Ovary (tissue), 3 donors: ENCODE measurements around the gene P4HTM.

Source experiments
- POLR2A ChIP-seq: fragments of 450-650 bp; IDR thresholded peaks from one replicate; pipeline ENCODE4 v1.6.1; 2017; ENCODE audit warnings: antibody characterized with exemption, mild to moderate bottlenecking, moderate library complexity
- TF ChIP-seq, protein P1 (sequence below), 3 donors: fragments of 450-650 bp in 2 of 3; fragments of 200-600 bp in 1 of 3; IDR thresholded peaks; one replicate each; pipeline versions ENCODE4 v1.5.1 to v1.8.0; 2016 to 2022; ENCODE audit warnings: antibody characterized with exemption in 3 of 3, mild to moderate bottlenecking in 1 of 3
- donor health status: DM: no; HTN: no; CAD: no.

DNA sequence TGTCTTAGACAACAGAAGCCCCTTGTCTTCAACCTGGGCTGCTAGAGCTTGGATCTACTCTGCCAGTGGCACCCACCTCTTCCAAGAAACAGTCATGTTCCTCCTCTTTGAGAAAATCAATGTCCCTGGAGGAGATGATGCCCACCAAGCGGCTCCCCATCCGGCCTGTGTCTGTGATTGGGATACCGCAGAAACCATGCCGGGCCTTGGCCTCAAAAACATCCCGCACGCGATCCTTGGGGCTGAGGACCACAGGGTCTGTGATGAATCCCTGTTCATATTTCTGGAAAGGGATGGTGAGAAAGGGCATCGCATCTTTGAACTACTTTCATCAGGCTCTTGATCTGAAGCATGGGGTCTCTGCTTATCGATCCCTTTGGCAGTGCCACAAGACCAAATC, 37.6 kb downstream of the P4HTM start:
- TF ChIP-seq, protein P1, sequence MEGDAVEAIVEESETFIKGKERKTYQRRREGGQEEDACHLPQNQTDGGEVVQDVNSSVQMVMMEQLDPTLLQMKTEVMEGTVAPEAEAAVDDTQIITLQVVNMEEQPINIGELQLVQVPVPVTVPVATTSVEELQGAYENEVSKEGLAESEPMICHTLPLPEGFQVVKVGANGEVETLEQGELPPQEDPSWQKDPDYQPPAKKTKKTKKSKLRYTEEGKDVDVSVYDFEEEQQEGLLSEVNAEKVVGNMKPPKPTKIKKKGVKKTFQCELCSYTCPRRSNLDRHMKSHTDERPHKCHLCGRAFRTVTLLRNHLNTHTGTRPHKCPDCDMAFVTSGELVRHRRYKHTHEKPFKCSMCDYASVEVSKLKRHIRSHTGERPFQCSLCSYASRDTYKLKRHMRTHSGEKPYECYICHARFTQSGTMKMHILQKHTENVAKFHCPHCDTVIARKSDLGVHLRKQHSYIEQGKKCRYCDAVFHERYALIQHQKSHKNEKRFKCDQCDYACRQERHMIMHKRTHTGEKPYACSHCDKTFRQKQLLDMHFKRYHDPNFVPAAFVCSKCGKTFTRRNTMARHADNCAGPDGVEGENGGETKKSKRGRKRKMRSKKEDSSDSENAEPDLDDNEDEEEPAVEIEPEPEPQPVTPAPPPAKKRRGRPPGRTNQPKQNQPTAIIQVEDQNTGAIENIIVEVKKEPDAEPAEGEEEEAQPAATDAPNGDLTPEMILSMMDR (IDR thresholded peaks at IDR 0.05) = no peak
- TF ChIP-seq POLR2A = no peak
